Esophagus squamous epithelium (tissue), 4 donors: Measurements from ENCODE around the gene CTNS.

Source experiments
- POLR2A ChIP-seq, 4 donors: fragments of 450-650 bp; IDR thresholded peaks; one replicate each; pipeline ENCODE4 v1.6.1; 2017; ENCODE audit warnings: antibody characterized with exemption in 4 of 4, mild to moderate bottlenecking in 4 of 4, moderate library complexity in 3 of 4
- TF ChIP-seq, protein P1 (sequence below), 6 experiments: fragments of 450-650 bp in 4 of 6; fragments of 200-600 bp in 2 of 6; sonication (generic) in 2 of 6; IDR thresholded peaks; one replicate each; pipeline ENCODE4 v1.5.1; 2016 to 2019; ENCODE audit warnings: antibody characterized with exemption in 6 of 6, mild to moderate bottlenecking in 4 of 6, moderate library complexity in 4 of 6

DNA sequence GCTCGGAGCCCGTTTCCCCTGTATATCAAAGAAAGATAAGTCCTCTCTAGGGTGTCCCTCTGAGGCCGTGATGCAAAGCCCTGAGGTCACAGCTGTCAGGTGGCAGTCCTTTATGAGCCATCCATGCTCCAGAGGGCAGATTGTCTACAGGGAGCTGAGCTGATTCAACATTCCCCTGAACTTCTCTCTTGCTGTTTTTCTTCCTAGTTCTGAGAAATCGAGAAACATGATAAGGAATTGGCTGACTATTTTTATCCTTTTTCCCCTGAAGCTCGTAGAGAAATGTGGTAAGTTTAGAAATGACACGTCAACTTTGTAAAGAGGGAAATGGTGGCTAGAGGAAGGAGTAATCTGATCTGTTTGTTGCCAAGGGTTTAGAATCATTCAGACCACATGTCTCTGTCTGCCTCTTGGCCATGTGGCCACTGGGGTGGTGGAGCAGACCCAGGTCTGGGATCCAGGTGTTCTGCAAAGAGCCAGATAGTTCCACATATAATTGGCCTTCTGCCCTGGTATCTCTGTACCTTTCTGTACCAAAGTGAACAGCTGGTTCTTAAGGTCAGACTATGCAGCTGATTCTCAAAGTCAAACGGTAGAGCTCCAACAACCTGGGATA, 3.5 kb downstream of the CTNS start:
- TF ChIP-seq, protein P1, sequence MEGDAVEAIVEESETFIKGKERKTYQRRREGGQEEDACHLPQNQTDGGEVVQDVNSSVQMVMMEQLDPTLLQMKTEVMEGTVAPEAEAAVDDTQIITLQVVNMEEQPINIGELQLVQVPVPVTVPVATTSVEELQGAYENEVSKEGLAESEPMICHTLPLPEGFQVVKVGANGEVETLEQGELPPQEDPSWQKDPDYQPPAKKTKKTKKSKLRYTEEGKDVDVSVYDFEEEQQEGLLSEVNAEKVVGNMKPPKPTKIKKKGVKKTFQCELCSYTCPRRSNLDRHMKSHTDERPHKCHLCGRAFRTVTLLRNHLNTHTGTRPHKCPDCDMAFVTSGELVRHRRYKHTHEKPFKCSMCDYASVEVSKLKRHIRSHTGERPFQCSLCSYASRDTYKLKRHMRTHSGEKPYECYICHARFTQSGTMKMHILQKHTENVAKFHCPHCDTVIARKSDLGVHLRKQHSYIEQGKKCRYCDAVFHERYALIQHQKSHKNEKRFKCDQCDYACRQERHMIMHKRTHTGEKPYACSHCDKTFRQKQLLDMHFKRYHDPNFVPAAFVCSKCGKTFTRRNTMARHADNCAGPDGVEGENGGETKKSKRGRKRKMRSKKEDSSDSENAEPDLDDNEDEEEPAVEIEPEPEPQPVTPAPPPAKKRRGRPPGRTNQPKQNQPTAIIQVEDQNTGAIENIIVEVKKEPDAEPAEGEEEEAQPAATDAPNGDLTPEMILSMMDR (IDR thresholded peaks at IDR 0.05), result no peak
- TF ChIP-seq POLR2A (IDR thresholded peaks at IDR 0.05), result no peak
